GM18858 (cell line): ENCODE results near the gene ADPRM.
A peak's percentile ranks its signal among the peaks of the same experiment; 100 is the strongest.
"Not testable (repeated sequence)": the region's sequence is repeated elsewhere in the genome, so short reads cannot be mapped to it uniquely, and the experiment has no call there.

Experiments used
- ATAC-seq: cut with Tn5 transposase; IDR thresholded peaks from one replicate; pipeline ENCODE4 v1.9.1; 2021; ENCODE audit not compliant: unreplicated experiment

Gene ADPRM

GRCh38 chr17:10697092-10698081, at the start of gene ADPRM, which contains the start of gene SCO1:
Gene ADPRM (plus strand): TSS chr17:10697594. CDS start chr17:10704927, 7,333 bp downstream.
Gene SCO1 (minus strand): TSS chr17:10697533. CDS start chr17:10697507, 26 bp downstream.
- peak; percentile 92 for ATAC-seq

GRCh38 chr17:10648381-10648780, 49.0 kb upstream of the ADPRM start:
- ATAC-seq: no peak

- no peak for ATAC-seq
Measured at GRCh38 chr17:10648956-10649355, 48.4 kb upstream of the ADPRM start.

GRCh38 chr17:10649602-10650001, 47.8 kb upstream of the ADPRM start:
- no peak for ATAC-seq

GRCh38 chr17:10651927-10652326, 45.5 kb upstream of the ADPRM start:
- no peak for ATAC-seq

- no peak for ATAC-seq
Measured at GRCh38 chr17:10652984-10653659, 44.3 kb upstream of the ADPRM start.

- ATAC-seq: no peak
Measured at GRCh38 chr17:10653987-10654386, 43.4 kb upstream of the ADPRM start.

- ATAC-seq: no peak
Measured at GRCh38 chr17:10657148-10657547, 40.2 kb upstream of the ADPRM start, which contains the start of gene MYH3. Gene MYH3 (minus strand): TSS chr17:10657309. CDS start chr17:10655064, 2,245 bp downstream.

GRCh38 chr17:10657879-10658278, 39.5 kb upstream of the ADPRM start:
- ATAC-seq: no peak

- ATAC-seq: no peak
Measured at GRCh38 chr17:10661437-10661836, 36.0 kb upstream of the ADPRM start.

GRCh38 chr17:10663231-10663630, 34.2 kb upstream of the ADPRM start:
- ATAC-seq: no peak

GRCh38 chr17:10664571-10664970, 32.8 kb upstream of the ADPRM start:
- no peak for ATAC-seq

- ATAC-seq: no peak
Measured at GRCh38 chr17:10666906-10667305, 30.5 kb upstream of the ADPRM start.

- ATAC-seq: no peak
Measured at GRCh38 chr17:10668775-10669174, 28.6 kb upstream of the ADPRM start.

- ATAC-seq: no peak
Measured at GRCh38 chr17:10673312-10673711, 24.1 kb upstream of the ADPRM start.

- ATAC-seq: no peak
Measured at GRCh38 chr17:10674704-10675103, 22.7 kb upstream of the ADPRM start.

GRCh38 chr17:10681866-10682446, 15.4 kb upstream of the ADPRM start:
- no peak for ATAC-seq

GRCh38 chr17:10683853-10684252, 13.5 kb upstream of the ADPRM start:
- ATAC-seq: no peak

- ATAC-seq: no peak
Measured at GRCh38 chr17:10687499-10687898, 9.9 kb upstream of the ADPRM start.

GRCh38 chr17:10695875-10696407, 1.5 kb upstream of the ADPRM start:
- ATAC-seq: not testable (repeated sequence)
